Loucy (cell line): Measurements from ENCODE around the gene TAF11L14.
A peak's percentile ranks its signal among the peaks of the same experiment; 100 is the strongest.
"Not testable (repeated sequence)": the region's sequence is repeated elsewhere in the genome, so short reads cannot be mapped to it uniquely, and the experiment has no call there.

ENCODE experiments used
- H2AFZ ChIP-seq: fragments of 200-600 bp; sonication (generic); 2 replicates; pipeline ENCODE4 v1.6.0; 2016; ENCODE audit warnings: antibody characterized with exemption, mild to moderate bottlenecking, low read length, moderate library complexity
- H3F3A ChIP-seq: fragments of 200-600 bp; 2 replicates; pipeline ENCODE4 v1.6.0; 2016; ENCODE audit warnings: antibody characterized with exemption, low read depth, mild to moderate bottlenecking
- H3K27me3 ChIP-seq: fragments of 200-600 bp; sonication (generic); 2 replicates; pipeline ENCODE4 v1.6.1; 2014; ENCODE audit warnings: low read length, mild to moderate bottlenecking; ENCODE audit not compliant: insufficient read depth, poor library complexity, severe bottlenecking
- H3K36me3 ChIP-seq: fragments of 200-600 bp; sonication (generic); 2 replicates; pipeline ENCODE4 v1.6.1; 2016; ENCODE audit warnings: low read length; ENCODE audit not compliant: insufficient read depth
- H3K4me1 ChIP-seq: fragments of 200-600 bp; sonication (generic); 2 replicates; pipeline ENCODE4 v1.5.1; 2014; ENCODE audit warnings: low read length, mild to moderate bottlenecking; ENCODE audit not compliant: insufficient read depth, poor library complexity, severe bottlenecking
- H3K4me2 ChIP-seq: fragments of 200-600 bp; sonication (generic); 2 replicates; pipeline ENCODE4 v1.6.0; 2014; ENCODE audit warnings: antibody characterized with exemption, low read length, low read depth, mild to moderate bottlenecking; ENCODE audit not compliant: poor library complexity, severe bottlenecking
- H3K4me3 ChIP-seq: fragments of 200-600 bp; sonication (generic); 2 replicates; pipeline ENCODE4 v1.5.1; 2014; ENCODE audit warnings: low read length, mild to moderate bottlenecking, mixed read lengths; ENCODE audit not compliant: poor library complexity, severe bottlenecking
- H3K79me2 ChIP-seq: fragments of 200-600 bp; sonication (generic); 2 replicates; pipeline ENCODE4 v1.6.1; 2014; ENCODE audit warnings: low read length; ENCODE audit not compliant: insufficient read depth
- H3K9ac ChIP-seq: fragments of 200-600 bp; sonication (generic); 2 replicates; pipeline ENCODE4 v1.6.0; 2014; ENCODE audit warnings: mild to moderate bottlenecking, low read depth, low read length, moderate library complexity; ENCODE audit not compliant: poor library complexity, severe bottlenecking
- H3K9me2 ChIP-seq: fragments of 200-600 bp; sonication (generic); replicated peaks from 2 replicates; pipeline ENCODE4 v1.6.1; 2016; ENCODE audit warnings: low read depth, low read length, mixed read lengths
- H3K9me3 ChIP-seq: fragments of 200-600 bp; sonication (generic); 2 replicates; pipeline ENCODE4 v1.6.1; 2014; ENCODE audit warnings: mild to moderate bottlenecking, antibody characterized with exemption, low read length, low read depth; ENCODE audit not compliant: insufficient read depth
- H4K20me1 ChIP-seq: fragments of 200-600 bp; sonication (generic); 2 replicates; pipeline ENCODE4 v1.6.0; 2014; ENCODE audit warnings: antibody characterized with exemption, low read length, mild to moderate bottlenecking; ENCODE audit not compliant: insufficient read depth, poor library complexity, severe bottlenecking
- CTCF ChIP-seq: fragments of 200-600 bp; sonication (generic); conservative IDR thresholded peaks from 2 replicates; pipeline ENCODE4 v1.5.1; 2014; ENCODE audit warnings: mild to moderate bottlenecking, antibody characterized with exemption, low read length
- EZH2phosphoT487 ChIP-seq: fragments of 200-600 bp; IDR thresholded peaks from 2 replicates; pipeline ENCODE4 v1.6.1; 2018; ENCODE audit warnings: antibody characterized with exemption, mild to moderate bottlenecking, moderate library complexity, borderline replicate concordance

The TAF11L14 gene

DNA sequence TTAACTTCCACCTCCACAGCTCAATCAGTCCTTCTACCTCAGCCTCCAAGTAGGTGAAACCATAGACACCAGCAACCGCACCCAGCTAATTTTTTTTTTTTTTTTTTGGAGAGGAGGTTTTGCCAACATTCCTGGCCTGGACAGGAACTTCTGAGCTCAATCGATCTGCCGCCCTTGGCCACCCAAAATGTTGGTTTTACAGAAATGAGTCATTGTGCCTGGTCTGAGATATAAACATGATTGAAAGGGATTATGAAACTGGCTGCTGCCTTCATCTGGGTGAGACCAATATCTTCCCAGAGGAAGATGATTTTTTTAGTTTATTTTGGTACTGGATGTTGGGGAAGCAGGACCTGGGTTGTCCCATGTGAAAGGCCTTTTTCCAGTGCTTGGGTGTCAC is 14.9 kb upstream of the TAF11L14 start:
- Histone ChIP-seq H3K9me3 (no peaks in the 10 kb centered on the region), H3K36me3 (no peaks in the 10 kb centered on the region), H3F3A (no peaks in the 10 kb centered on the region), H3K79me2 (no peaks in the 10 kb centered on the region), H3K9me2 (no peaks in the 10 kb centered on the region), H3K9ac (no peak overlapping the region), H2AFZ (no peak overlapping the region), H3K27me3 (no peaks in the 10 kb centered on the region), H3K4me2 (no peak overlapping the region), H3K4me3 (no peak overlapping the region), H3K4me1 (no peaks in the 10 kb centered on the region), H4K20me1 (no peaks in the 10 kb centered on the region)
- no peak for TF ChIP-seq CTCF
- TF ChIP-seq EZH2phosphoT487: no peak

DNA sequence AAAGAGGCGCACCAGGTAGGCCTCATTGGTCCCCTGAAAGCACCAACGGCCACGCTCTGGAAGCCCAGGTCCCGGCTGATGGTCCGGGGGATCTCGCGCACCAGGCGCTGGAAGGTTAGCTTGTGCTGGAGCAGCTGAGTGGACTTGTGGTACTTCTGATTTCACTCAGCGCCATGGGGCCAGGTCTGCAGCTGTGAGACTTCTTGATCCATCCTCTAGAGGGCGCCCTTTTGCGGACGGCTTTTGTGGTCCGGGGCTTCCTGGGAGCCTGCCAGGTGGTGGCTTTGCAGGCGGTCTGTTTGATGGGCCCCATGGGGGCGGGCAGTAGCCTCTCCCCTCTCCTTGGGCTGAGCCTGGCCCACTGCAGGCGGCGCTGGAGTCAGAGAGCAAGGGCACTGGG is 13.6 kb upstream of the TAF11L14 start:
- no peak overlapping the region for H3K4me3 ChIP-seq
- no peak overlapping the region for H3K9ac ChIP-seq

GRCh38 chr5:17625686-17626085 is 8.6 kb upstream of the TAF11L14 start:
- Histone ChIP-seq H3K9ac (no peak overlapping the region), H3K4me3 (no peak overlapping the region), H3K4me1 (no peaks in the 10 kb centered on the region), H3K79me2 (no peaks in the 10 kb centered on the region), H4K20me1 (no peaks in the 10 kb centered on the region), H3K9me3 (no peaks in the 10 kb centered on the region), H3K9me2 (no peaks in the 10 kb centered on the region), H2AFZ (no peak overlapping the region), H3F3A (no peaks in the 10 kb centered on the region), H3K36me3 (no peaks in the 10 kb centered on the region), H3K27me3 (no peaks in the 10 kb centered on the region), H3K4me2 (no peak overlapping the region)
- TF ChIP-seq CTCF (no peak), EZH2phosphoT487 (no peak)

More for the DNA sequence above, 13.6 kb upstream of the TAF11L14 start:
- TF ChIP-seq CTCF (peak; percentile 18; the same call in 1 of the 2 replicates), EZH2phosphoT487 (no peak)
- no peaks in the 10 kb centered on the region for H3K9me2 ChIP-seq
- no peaks in the 10 kb centered on the region for H3F3A ChIP-seq
- H3K9me3 ChIP-seq: no peaks in the 10 kb centered on the region
- H4K20me1 ChIP-seq: no peaks in the 10 kb centered on the region
- no peak overlapping the region for H2AFZ ChIP-seq
- H3K36me3 ChIP-seq: no peaks in the 10 kb centered on the region
- no peaks in the 10 kb centered on the region for H3K27me3 ChIP-seq
- no peaks in the 10 kb centered on the region for H3K79me2 ChIP-seq
- no peak overlapping the region for H3K4me2 ChIP-seq
- no peaks in the 10 kb centered on the region for H3K4me1 ChIP-seq

DNA sequence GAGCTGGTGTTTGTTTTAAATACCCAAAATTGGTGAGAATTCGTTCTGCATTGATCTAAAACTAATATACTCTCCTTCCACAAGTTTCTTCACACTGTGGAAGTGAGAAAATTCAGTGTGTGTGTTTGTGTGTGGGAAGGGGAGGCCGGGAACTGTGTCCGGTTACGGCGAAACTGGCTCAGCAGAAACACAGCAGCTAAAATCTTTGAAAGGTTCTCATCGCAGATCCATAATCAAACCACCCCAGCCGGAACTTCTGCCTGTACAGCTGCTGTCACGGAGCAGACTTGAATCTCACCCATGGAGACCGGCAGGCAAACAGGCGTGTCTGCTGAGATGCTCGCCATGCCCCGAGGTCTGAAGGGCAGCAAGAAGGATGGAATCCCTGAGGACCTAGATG is 2.5 kb upstream of the TAF11L14 start, which contains the start of gene TAF11L13:
Gene TAF11L13, plus strand, starts transcription at position 301 of the 400 bp plus-strand sequence.
- not testable (repeated sequence) for H4K20me1 ChIP-seq, H3K36me3 ChIP-seq, H3F3A ChIP-seq, H2AFZ ChIP-seq, H3K9me2 ChIP-seq, H3K9me3 ChIP-seq, H3K4me1 ChIP-seq, H3K4me3 ChIP-seq, H3K9ac ChIP-seq, H3K79me2 ChIP-seq, H3K27me3 ChIP-seq, H3K4me2 ChIP-seq

DNA sequence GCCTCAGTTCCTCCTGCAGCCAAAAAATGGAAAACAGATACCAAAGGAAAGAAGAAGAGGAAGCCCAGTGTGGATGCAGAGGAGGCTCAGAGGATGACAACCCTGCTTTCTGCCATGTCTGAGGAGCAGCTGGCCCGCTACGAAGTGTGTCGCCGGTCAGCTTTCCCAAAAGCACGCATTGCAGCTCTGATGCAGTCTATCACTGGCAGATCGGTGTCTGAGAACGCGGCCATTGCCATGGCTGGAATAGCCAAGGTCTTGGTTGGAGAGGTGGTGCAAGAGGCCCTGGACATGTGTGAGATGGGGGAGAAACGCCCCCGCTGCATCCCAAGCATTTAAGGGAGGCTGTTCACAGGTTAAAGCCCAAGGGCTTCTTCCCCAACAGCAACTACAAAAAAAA is 15.0 kb downstream of the TAF11L14 start:
- H3K4me3 ChIP-seq, H4K20me1 ChIP-seq, H3K4me2 ChIP-seq, H3K4me1 ChIP-seq, H3K9me3 ChIP-seq, H3K36me3 ChIP-seq, H3F3A ChIP-seq, H3K9ac ChIP-seq, H3K27me3 ChIP-seq, H3K9me2 ChIP-seq, H2AFZ ChIP-seq, H3K79me2 ChIP-seq: not testable (repeated sequence)
